ENCODE data around the gene CCND1.
A peak's percentile ranks its signal among the peaks of the same experiment; 100 is the strongest.

The CCND1 gene

GRCh38 chr11:69651834-69652620 is 11.1 kb downstream of the CCND1 start:
- no peak overlapping the region for H3K4me3 ChIP-seq (ENCODE audit: low read depth, low read length)
- H3K4me1 ChIP-seq, result peaks cover 29% of the 10 kb centered on the region
- H3K36me3 ChIP-seq, result peaks cover 84% of the 10 kb centered on the region
- TF ChIP-seq CTCF (IDR thresholded peaks at IDR 0.05; ENCODE audit: low read depth, low read length), result no peak
- no peaks in the 10 kb centered on the region for H3K27me3 ChIP-seq
- no peaks in the 10 kb centered on the region for H3K9me3 ChIP-seq
- DNase-seq, result no peak

- H3K4me1 ChIP-seq, result peaks cover 29% of the 10 kb centered on the region
- no peaks in the 10 kb centered on the region for H3K9me3 ChIP-seq
- peaks cover 75% of the 10 kb centered on the region for H3K36me3 ChIP-seq
- H3K27me3 ChIP-seq, result no peaks in the 10 kb centered on the region
- no peak overlapping the region for H3K4me3 ChIP-seq (ENCODE audit: low read depth, low read length)
- no peak for TF ChIP-seq CTCF (IDR thresholded peaks at IDR 0.05; ENCODE audit: low read depth, low read length)
- DNase-seq, result no peak
These were observed 12.0 kb downstream of the CCND1 start for GRCh38 chr11:69652999-69653398.

GRCh38 chr11:69653406-69653960 is 12.5 kb downstream of the CCND1 start:
- Histone ChIP-seq H3K27me3 (no peaks in the 10 kb centered on the region), H3K9me3 (no peaks in the 10 kb centered on the region), H3K4me3 (ENCODE audit: low read depth, low read length) (no peak overlapping the region), H3K36me3 (peaks cover 70% of the 10 kb centered on the region), H3K4me1 (peaks cover 25% of the 10 kb centered on the region)
- DNase-seq, result peak; percentile 63
- TF ChIP-seq CTCF (IDR thresholded peaks at IDR 0.05; ENCODE audit: low read depth, low read length), result no peak

- Histone ChIP-seq H3K4me3 (ENCODE audit: low read depth, low read length) (no peak overlapping the region), H3K27me3 (no peaks in the 10 kb centered on the region), H3K9me3 (no peaks in the 10 kb centered on the region), H3K36me3 (peaks cover 63% of the 10 kb centered on the region), H3K4me1 (peaks cover 18% of the 10 kb centered on the region)
- TF ChIP-seq CTCF (IDR thresholded peaks at IDR 0.05; ENCODE audit: low read depth, low read length), result no peak
- peak; percentile 61 for DNase-seq
These were observed 13.2 kb downstream of the CCND1 start for GRCh38 chr11:69654001-69654659.

- no peak overlapping the region for H3K4me3 ChIP-seq (ENCODE audit: low read depth, low read length)
- H3K27me3 ChIP-seq, result no peaks in the 10 kb centered on the region
- no peak for DNase-seq
- no peak for TF ChIP-seq CTCF (IDR thresholded peaks at IDR 0.05; ENCODE audit: low read depth, low read length)
- peaks cover 11% of the 10 kb centered on the region for H3K4me1 ChIP-seq
- H3K36me3 ChIP-seq, result peaks cover 56% of the 10 kb centered on the region
- no peaks in the 10 kb centered on the region for H3K9me3 ChIP-seq
These were observed 13.9 kb downstream of the CCND1 start for GRCh38 chr11:69654660-69655478.

All from BE2C (cell line).